Activated T-cell treated with anti-CD3 and anti-CD28 coated beads for 4 hours (primary cell): Measurements from ENCODE around the gene SETD3.

Experiments
- DNase-seq: peaks from one replicate; pipeline ENCODE4 v3.0.0-alpha.2; 2020

SETD3 gene

GRCh38 chr14:99516156-99516870 is 35.7 kb upstream of the SETD3 start:
- DNase-seq = no peak

DNA sequence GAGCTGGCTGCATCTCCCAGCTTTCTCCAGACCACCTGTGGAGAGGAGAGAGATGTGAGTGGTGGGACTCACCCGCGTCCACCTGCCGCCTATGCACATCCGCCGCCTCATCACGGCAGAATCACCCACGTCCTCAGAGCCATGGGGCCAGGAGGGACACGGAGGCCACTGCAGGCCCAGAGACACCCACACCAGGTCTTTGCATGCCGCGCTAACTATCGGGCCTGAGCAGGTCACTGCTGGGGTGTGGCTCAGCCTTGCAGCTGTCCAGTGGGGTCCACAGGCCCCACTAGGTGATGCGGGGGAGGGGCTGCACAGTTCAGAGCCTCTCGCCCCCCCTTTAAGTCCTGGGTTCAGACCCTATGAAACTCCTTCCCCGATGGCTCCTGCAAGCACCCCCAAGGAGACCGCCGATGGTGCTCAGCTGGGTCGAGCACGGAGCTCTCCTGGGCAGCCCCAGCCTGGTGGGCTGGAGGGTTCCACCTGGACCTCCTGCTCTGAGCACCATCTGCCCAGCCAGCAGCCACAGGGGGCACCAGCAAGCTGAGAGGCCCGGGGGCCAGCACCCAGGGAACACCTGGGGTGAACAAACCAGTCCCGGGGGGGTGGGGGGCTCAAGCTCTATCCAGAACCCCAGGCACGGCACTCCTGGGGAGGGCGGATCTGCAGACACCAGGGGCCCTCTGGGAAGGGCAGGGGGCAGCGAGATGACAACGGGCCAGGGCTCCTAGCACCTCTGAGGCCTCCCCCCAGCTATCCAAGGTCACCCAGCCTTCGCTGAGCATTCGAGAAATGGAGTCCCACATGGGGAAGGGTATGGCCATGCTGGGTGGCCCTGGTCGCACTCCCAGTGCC is 34.9 kb upstream of the SETD3 start:
- no peak for DNase-seq

DNA sequence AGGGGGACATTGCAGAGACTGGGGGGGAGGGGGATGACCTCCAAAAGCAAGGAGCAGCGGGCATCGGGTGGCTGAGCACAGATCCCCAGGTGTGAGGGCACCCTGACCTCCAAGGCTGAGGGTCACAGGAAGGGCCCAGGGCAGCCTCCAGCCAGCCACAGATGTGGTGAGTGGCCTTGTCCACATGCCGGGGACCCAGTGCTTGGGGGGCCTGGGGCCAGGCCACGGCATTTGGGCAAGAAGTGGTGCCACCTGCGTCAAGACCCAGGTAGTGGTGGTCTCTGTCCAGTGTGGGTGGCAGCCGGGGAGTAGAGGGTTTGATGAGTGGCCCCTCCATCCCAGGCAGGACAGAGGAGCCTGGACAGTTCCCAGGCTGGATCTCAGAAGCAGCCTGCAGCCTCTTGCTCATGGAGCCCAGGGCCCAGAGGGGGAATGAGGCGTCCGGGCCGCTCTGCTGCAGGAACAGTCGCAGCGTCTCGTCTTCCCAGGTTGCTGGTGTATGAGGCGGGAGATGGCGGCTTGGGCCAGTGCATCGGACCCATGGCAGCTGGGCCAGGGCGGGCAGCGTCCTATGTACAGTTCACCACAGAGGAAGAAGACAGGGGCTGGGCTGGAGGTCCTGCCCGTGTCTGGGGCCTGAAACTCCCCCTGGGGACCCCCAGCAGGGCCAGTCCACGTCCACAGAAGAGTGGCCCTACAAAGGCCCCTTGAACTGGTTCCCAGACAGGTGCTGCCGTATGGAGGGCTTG is 34.1 kb upstream of the SETD3 start:
- no peak for DNase-seq

DNA sequence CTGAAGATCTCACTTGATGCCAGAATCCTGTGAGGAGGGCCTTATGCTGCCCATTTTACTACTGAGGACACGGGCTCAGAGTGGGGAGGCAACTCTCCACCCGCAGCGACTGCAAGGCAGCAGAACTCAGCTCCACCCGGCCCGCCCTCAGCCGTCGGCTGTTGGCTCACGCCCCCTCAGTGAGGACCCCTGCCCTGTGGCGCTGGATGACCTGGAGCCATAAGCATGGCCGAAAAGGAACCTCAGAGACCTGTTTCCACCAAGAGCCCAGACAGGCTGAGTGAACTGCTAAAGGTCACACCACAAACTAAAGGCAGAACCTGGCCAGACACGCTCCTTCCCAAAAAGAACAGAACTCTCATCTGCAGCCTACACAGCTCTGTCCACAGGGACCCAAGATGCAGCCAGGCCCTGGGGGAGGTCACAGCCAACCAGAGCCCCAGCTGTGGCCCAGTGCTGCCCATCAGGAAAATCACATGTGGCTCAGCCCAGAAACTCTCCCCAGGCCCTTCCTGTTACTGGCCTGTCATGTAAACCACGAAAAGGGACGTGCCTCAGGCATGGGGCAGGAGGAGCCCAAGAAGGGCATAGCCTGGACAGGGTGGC is 33.4 kb upstream of the SETD3 start:
- DNase-seq = no peak

- no peak for DNase-seq
These were observed 32.6 kb upstream of the SETD3 start for GRCh38 chr14:99513183-99513694.

GRCh38 chr14:99512571-99513182 is 32.0 kb upstream of the SETD3 start:
- no peak for DNase-seq

GRCh38 chr14:99512110-99512449 is 31.4 kb upstream of the SETD3 start:
- no peak for DNase-seq

DNA sequence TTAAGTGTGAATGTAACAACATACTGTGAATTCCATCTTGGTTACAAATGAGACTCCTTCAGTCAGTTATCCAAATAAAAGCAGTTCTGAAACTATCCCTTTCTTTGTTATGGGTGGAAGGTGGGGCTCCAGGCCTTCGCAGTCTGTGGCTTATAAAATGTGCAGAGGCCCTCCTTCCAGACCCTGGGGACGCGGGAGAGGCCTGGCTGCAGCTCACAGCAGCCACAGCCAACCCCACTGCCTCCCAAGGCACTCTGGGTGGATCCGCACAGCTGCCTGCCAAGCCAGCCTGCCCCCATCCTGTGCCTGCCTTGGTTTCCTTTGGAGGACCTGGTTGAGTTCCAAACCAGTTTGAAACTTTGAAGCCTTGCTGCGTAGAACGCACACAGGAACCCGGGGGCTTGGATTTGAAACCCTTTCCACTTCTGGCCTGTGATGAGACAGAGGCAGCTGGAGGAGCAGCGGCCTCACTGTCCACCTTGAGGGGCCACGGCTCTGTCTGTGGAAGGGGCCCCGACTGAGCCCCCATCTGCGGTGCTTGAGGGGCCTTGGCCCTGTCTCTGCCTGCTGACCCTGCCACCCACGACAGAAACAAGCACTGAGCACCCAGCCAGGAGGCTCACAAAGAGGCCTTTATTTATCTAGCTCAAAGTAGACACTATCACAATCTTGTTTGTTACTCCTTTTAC is 30.9 kb upstream of the SETD3 start:
- DNase-seq = no peak

- no peak for DNase-seq
These were observed 30.0 kb upstream of the SETD3 start for GRCh38 chr14:99510556-99511139.

DNA sequence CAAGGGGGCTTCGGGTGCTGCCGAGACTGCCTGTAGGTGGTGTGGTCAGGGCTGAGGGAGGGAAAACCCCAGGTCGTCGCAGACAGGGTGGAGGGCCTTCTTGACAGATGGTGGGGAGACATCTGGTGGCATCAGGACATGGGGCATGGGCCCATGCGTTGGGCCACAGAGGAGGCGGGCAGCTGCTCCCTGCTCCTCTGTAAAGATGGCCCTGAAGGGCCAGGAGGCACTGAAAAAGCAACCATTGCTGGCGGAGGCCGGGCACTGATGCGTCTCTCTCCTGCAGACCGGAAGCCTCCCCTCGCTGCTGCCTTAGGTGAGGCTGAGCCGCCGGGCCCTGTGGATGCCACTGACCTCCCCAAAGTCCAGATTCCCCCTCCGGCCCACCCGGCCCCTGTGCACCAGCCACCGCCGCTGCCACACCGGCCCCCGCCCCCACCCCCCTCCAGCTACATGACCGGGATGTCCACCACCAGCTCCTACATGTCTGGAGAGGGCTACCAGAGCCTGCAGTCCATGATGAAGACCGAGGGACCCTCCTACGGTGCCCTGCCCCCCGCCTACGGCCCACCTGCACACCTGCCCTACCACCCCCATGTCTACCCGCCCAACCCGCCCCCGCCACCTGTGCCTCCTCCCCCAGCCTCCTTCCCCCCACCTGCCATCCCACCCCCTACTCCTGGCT is 29.4 kb upstream of the SETD3 start:
- DNase-seq = no peak

GRCh38 chr14:99508896-99509629 is 28.4 kb upstream of the SETD3 start:
- DNase-seq = no peak

GRCh38 chr14:99507860-99508640 is 27.4 kb upstream of the SETD3 start:
- DNase-seq = no peak

- no peak for DNase-seq
These were observed 25.6 kb upstream of the SETD3 start for GRCh38 chr14:99506276-99506675.

- no peak for DNase-seq
These were observed 24.4 kb upstream of the SETD3 start for GRCh38 chr14:99505089-99505488.

- DNase-seq = no peak
These were observed 23.3 kb upstream of the SETD3 start for GRCh38 chr14:99503848-99504453.

GRCh38 chr14:99502989-99503421 is 22.3 kb upstream of the SETD3 start:
- DNase-seq = no peak

GRCh38 chr14:99497894-99498293 is 17.2 kb upstream of the SETD3 start:
- DNase-seq = no peak

DNA sequence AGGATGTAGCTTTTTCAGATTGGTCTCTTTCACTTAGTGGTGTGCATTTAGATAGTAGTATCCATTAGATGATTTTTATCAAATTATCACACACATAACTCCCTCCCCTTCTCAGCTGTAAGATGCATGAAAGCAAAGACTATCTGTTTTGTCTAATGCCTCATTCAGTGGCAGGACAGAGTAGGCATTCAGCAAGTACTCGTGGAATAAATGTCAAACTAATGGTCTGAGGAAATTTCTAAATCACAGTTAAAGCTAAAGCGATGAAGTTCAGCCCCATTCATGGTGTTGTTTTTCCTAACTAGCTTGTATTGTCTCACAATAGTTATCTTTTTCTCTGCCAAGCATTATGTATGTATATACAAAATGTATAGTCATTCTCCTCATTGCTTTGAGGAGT is 16.7 kb upstream of the SETD3 start:
- DNase-seq = no peak

DNA sequence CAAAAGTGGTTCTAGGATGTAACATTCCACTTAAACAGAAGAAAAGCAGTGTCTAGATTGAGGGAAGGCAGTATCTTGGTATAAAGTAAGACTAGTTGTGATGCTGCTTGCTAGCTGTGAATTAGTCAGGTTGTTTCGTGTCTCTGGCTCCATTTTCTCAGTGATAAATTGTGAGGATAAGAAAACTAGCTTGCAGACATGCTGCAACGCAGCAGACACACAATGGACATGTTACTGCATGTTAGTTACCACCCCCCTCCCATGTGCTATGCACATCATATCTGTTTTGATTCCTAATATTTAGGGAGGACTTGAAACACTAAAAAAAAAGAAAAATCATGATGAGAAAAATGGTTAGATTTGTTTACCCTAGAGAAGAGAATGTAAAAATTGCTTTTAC is 3.4 kb upstream of the SETD3 start:
- no peak for DNase-seq
